ENCODE results near the gene ELAVL1.
A peak's percentile ranks its signal among the peaks of the same experiment; 100 is the strongest.
"Not testable (repeated sequence)": the region's sequence is repeated elsewhere in the genome, so short reads cannot be mapped to it uniquely, and the experiment has no call there.

The ELAVL1 gene

GRCh38 chr19:7920519-7921301 lies 84.7 kb downstream of the ELAVL1 start:
- peak; percentile 76 for DNase-seq

- peak; percentile 99 for DNase-seq
Measured at GRCh38 chr19:7919610-7920518, 85.6 kb downstream of the ELAVL1 start, which contains the start of gene SNAPC2. Gene SNAPC2 (plus strand): TSS chr19:7920338. CDS start chr19:7920367, 29 bp downstream.

- no peak for DNase-seq
Measured at GRCh38 chr19:7918615-7919421, 86.6 kb downstream of the ELAVL1 start.

- not testable (repeated sequence) for DNase-seq
Measured at GRCh38 chr19:7918062-7918614, 87.3 kb downstream of the ELAVL1 start.

- DNase-seq: peak; percentile 80
Measured at GRCh38 chr19:7917267-7918061, 88.0 kb downstream of the ELAVL1 start.

- no peak for DNase-seq
Measured at GRCh38 chr19:7916955-7917266, 88.5 kb downstream of the ELAVL1 start.

- no peak for DNase-seq
Measured at GRCh38 chr19:7916103-7916954, 89.1 kb downstream of the ELAVL1 start.

GRCh38 chr19:7915250-7916102 lies 90.0 kb downstream of the ELAVL1 start:
- no peak for DNase-seq

GRCh38 chr19:7914598-7915045 lies 90.8 kb downstream of the ELAVL1 start, which contains the start of gene TGFBR3L:
Gene TGFBR3L (plus strand): TSS chr19:7914830.
- DNase-seq: no peak

GRCh38 chr19:7914099-7914498 lies 91.3 kb downstream of the ELAVL1 start:
- no peak for DNase-seq

GRCh38 chr19:7913652-7914051 lies 91.8 kb downstream of the ELAVL1 start:
- DNase-seq: no peak

GRCh38 chr19:7912697-7913564 lies 92.5 kb downstream of the ELAVL1 start:
- DNase-seq: no peak

GRCh38 chr19:7912144-7912696 lies 93.2 kb downstream of the ELAVL1 start:
- DNase-seq: no peak

- no peak for DNase-seq
Measured at GRCh38 chr19:7911508-7912143, 93.8 kb downstream of the ELAVL1 start.

GRCh38 chr19:7910321-7911161 lies 94.9 kb downstream of the ELAVL1 start:
- no peak for DNase-seq

- DNase-seq: no peak
Measured at GRCh38 chr19:7909471-7910067, 95.9 kb downstream of the ELAVL1 start.

Data from retina (tissue), 1 donor.